ENCODE measurements around the gene CASTOR2.

DNA sequence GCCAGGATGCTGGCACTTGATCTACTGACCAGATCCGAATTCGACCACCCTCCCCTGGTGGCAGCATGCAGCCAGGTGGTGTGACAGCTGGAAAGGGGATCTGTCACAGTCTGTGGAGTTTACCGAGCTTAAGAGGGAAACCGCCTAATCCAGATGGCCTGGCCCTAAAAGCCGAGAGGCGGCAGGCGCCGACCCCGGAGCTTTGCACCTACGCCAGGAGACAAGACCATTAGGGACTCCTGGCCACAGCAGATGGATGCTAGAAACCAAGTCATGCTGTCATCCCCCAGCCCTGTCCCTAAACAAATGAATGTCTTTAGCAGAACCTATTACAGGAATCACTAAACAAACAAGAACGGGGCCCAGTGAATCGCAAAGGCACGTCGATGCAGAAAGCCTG, 81.4 kb downstream of the CASTOR2 start:
- TF ChIP-seq, protein P1, sequence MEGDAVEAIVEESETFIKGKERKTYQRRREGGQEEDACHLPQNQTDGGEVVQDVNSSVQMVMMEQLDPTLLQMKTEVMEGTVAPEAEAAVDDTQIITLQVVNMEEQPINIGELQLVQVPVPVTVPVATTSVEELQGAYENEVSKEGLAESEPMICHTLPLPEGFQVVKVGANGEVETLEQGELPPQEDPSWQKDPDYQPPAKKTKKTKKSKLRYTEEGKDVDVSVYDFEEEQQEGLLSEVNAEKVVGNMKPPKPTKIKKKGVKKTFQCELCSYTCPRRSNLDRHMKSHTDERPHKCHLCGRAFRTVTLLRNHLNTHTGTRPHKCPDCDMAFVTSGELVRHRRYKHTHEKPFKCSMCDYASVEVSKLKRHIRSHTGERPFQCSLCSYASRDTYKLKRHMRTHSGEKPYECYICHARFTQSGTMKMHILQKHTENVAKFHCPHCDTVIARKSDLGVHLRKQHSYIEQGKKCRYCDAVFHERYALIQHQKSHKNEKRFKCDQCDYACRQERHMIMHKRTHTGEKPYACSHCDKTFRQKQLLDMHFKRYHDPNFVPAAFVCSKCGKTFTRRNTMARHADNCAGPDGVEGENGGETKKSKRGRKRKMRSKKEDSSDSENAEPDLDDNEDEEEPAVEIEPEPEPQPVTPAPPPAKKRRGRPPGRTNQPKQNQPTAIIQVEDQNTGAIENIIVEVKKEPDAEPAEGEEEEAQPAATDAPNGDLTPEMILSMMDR (IDR thresholded peaks at IDR 0.05), result no peak
- no peak for TF ChIP-seq POLR2A (IDR thresholded peaks at IDR 0.05)

Data from uterus (tissue), 2 donors.